ENCODE results near the gene THPO.

THPO gene

GRCh38 chr3:184377882-184378445 is at the start of gene THPO:
Gene THPO (minus strand): TSS chr3:184378207. CDS start chr3:184376259, 1,948 bp downstream.
- DNase-seq (ENCODE audit: low read depth) = no peak

- DNase-seq (ENCODE audit: low read depth) = no peak
These were observed 48.7 kb upstream of the THPO start for GRCh38 chr3:184426691-184427141.

GRCh38 chr3:184423561-184423960 is 45.6 kb upstream of the THPO start:
- DNase-seq (ENCODE audit: low read depth) = no peak

- DNase-seq (ENCODE audit: low read depth) = no peak
These were observed 41.2 kb upstream of the THPO start for GRCh38 chr3:184419171-184419570.

GRCh38 chr3:184417619-184418327 is 39.8 kb upstream of the THPO start:
- peak; percentile 68 for DNase-seq (ENCODE audit: low read depth)

GRCh38 chr3:184415203-184415490 is 37.1 kb upstream of the THPO start:
- DNase-seq (ENCODE audit: low read depth) = no peak

- no peak for DNase-seq (ENCODE audit: low read depth)
These were observed 36.6 kb upstream of the THPO start for GRCh38 chr3:184414418-184415202.

- DNase-seq (ENCODE audit: low read depth) = no peak
These were observed 32.0 kb upstream of the THPO start for GRCh38 chr3:184409946-184410500.

GRCh38 chr3:184409331-184409926 is 31.4 kb upstream of the THPO start:
- DNase-seq (ENCODE audit: low read depth) = no peak

GRCh38 chr3:184405075-184406030 is 27.3 kb upstream of the THPO start:
- no peak for DNase-seq (ENCODE audit: low read depth)

GRCh38 chr3:184399410-184399809 is 21.4 kb upstream of the THPO start:
- DNase-seq (ENCODE audit: low read depth) = peak; percentile 94

- no peak for DNase-seq (ENCODE audit: low read depth)
These were observed 17.3 kb upstream of the THPO start for GRCh38 chr3:184395320-184395660.

GRCh38 chr3:184391266-184391665 is 13.3 kb upstream of the THPO start:
- DNase-seq (ENCODE audit: low read depth) = no peak

- no peak for DNase-seq (ENCODE audit: low read depth)
These were observed 12.0 kb upstream of the THPO start for GRCh38 chr3:184389935-184390528.

- DNase-seq (ENCODE audit: low read depth) = no peak
These were observed 11.4 kb upstream of the THPO start for GRCh38 chr3:184389384-184389783.

- DNase-seq (ENCODE audit: low read depth) = no peak
These were observed 10.9 kb upstream of the THPO start for GRCh38 chr3:184388936-184389230.

- DNase-seq (ENCODE audit: low read depth) = no peak
These were observed 10.3 kb upstream of the THPO start for GRCh38 chr3:184388164-184388935.

GRCh38 chr3:184387174-184387714 is 9.2 kb upstream of the THPO start:
- no peak for DNase-seq (ENCODE audit: low read depth)

- DNase-seq (ENCODE audit: low read depth) = no peak
These were observed 8.2 kb upstream of the THPO start for GRCh38 chr3:184386047-184386806.
